Inflammatory macrophage treated with lipopolysaccharide for 1 hour (primary cell): ENCODE data around the gene PHYHIPL.
"Not testable (repeated sequence)": the region's sequence is repeated elsewhere in the genome, so short reads cannot be mapped to it uniquely, and the experiment has no call there.

Source experiments
- DNase-seq, 2 donors: peaks; one replicate each; pipeline ENCODE4 v3.0.0-alpha.2; 2020 to 2022

Gene PHYHIPL

GRCh38 chr10:59212301-59212798 lies 35.9 kb downstream of the PHYHIPL start:
- DNase-seq, result no peak

DNA sequence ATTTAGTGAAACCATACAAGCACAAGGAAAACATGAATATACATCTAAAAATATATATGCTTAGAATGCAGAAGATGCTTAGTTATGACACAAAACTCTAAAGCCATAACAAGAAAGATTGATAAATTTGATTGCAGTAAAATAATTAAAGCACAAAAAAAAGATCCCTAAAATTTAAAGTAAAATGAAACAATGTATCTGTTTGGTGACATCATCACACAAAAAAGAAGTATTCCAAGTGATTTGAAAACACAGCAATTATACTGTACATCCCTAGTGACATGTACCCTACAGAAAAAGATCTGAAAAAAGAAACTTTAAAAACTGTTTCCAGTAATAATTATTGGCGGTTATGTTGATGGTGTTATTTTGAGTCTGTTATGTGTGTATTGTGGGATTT lies 37.7 kb downstream of the PHYHIPL start:
- no peak for DNase-seq

DNA sequence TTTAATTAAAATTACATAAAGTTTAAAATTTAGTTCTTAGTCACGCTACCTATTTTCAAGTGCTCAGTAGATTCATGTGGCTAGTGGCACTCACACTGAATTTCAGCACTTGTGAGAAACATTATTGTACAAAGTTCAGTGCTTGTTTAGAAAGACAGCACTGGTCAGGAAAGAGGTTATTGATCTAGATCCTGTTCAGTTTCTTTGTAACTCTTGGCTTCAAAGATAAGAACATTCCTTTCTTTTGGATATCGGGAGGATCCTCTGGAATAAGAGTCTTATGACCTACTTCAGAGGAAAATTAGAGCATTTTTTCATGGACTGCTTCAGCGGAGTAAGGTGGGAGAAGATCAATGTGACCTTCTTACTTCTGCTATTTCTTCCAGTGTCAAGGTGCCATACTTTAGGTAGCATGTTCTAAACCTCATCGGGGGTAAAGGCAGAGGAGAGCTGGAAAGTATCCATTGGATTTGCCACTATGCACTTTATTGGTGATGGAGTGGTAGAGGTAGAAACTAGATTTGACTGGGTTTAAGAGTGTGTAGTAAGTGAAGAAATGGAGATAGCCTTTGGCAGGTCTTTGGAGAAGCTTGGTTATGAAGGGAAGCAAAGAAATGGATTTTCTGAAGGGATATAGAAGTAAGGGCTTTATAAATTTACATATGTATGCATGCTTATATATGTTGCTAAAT lies 39.9 kb downstream of the PHYHIPL start:
- DNase-seq, result no peak

DNA sequence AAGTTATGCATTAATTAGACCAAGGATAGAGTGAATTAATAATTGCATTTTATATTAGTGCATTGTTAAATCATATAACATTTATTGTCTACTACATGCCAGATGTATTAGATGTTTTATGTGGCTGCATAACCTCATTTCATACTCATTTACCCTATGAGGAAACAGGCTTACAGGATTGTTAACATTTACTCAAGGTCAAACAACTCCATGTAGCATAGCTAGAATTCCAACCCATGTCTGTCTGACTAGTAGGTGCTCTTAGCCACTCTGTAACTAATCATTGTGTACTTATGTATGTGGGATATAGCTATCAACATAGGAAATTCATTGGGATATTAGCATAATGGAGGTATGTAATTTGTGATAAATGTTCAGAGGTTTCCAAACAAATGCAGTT lies 46.3 kb downstream of the PHYHIPL start:
- DNase-seq, result no peak

- DNase-seq, result not testable (repeated sequence)
These were observed 47.2 kb downstream of the PHYHIPL start for GRCh38 chr10:59223597-59223996.

- no peak for DNase-seq
These were observed 48.8 kb downstream of the PHYHIPL start for GRCh38 chr10:59225211-59225610.

- DNase-seq, result no peak
These were observed 50.8 kb downstream of the PHYHIPL start for GRCh38 chr10:59227136-59227673.

GRCh38 chr10:59229441-59229840 lies 53.0 kb downstream of the PHYHIPL start:
- no peak for DNase-seq

- no peak for DNase-seq
These were observed 57.8 kb downstream of the PHYHIPL start for GRCh38 chr10:59234194-59234593.

- peak in 1 of 2 donors; percentile 45 for DNase-seq
These were observed 58.5 kb downstream of the PHYHIPL start for GRCh38 chr10:59234816-59235429.

- no peak for DNase-seq
These were observed 59.7 kb downstream of the PHYHIPL start for GRCh38 chr10:59236064-59236697.

GRCh38 chr10:59237775-59238174 lies 61.3 kb downstream of the PHYHIPL start:
- no peak for DNase-seq

DNA sequence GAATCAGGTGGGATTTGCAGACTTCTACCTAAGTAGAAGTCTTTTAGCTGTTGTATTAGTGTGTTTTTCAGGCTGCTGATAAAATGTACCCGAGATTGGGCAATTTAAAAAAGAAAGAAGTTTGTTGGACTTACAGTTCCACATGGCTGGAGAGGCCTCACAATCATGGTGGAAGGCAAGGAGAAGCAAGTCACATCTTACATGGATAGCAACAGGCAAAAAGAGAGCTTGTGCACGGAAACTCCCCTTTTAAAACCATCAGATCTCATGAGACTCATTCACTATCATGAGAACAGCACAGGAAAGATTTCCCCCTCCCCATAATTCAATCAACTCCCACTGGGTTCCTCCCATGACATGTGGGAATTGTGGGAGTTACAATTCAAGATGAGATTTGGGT lies 62.7 kb downstream of the PHYHIPL start:
- DNase-seq, result not testable (repeated sequence)

- peak; percentile 13 to 79 for DNase-seq
These were observed 64.2 kb downstream of the PHYHIPL start for GRCh38 chr10:59240582-59241183.

DNA sequence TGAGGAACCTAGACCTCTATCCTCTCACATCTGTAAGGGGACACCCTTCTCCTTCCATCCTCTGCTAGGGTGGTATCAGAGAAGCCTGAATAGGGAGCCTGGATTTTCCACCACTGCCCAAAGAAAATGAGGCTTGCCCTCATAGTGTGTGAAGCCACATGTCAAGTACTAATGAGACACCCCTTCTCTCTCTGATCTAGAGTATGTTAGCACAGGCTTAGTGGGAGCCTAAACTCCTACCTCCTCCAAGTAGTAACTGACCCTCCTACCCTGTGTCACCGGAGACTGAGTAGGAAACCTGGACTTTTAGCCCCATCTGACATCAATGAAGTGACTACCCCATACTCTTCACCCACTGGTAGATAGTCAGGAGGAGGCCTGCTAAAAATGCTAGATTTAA lies 65.6 kb downstream of the PHYHIPL start:
- DNase-seq, result no peak

DNA sequence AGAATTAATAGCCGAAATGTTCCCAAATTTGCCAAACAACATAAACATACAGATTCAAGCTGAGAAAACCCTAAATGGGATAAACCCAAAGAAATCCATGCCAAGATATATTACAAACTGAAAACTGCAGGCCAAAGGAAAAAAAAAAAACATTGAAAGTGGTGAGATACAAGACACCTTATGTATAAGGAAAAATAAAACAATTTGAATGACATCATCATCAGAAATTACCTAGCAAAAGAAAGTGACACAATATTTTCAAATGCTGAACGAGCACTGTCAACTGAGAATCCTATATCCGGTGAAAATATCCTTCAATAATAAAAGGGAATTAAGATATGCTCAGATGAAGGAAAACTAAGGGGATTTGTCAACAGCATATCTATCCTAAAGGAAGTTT lies 66.5 kb downstream of the PHYHIPL start:
- DNase-seq, result no peak

DNA sequence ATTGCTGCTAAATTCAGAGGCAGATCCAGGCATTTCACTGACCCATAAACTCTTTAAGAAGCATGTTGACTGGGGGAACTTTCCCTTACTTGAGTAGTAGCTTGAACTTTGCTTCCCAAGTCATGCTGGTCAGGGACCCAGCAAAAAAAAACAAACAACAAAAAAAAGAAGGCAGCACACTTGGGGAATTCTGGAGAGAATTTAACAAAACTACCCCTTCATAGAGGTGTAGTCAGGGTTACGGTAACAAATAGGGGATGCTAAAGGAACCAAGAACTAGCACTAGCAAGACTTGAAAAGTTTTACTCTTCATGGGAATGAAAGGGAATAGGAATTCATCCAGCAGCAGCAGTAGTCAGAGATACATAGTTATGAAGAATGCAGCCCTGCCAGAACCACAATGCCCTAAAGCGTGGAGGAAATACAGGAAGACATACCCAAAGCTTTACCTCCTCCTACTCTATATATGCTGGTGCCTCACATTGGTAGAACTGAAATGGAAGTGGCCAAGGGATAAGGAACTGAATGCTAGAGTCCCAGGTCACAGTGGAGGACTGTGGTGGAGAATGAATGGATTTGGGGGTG lies 67.3 kb downstream of the PHYHIPL start:
- DNase-seq, result no peak

DNA sequence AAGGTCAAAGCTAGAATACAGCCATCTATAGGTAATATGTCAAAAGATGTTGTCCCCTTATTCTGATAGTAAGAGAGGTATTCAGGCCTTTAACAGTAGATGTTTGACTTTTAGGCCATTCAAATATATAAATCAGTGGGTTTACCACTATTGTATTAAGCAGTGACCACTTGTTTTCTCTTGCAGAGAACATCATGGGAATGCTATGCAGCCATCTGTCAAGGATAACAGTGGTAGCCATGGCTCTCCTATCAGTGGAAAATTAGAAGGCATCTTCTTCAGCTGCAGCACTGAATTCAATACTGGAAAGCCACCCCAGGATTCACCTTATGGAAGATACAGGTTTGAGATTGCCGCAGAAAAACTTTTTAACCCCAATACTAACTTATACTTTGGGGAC lies 68.4 kb downstream of the PHYHIPL start:
- no peak for DNase-seq

DNA sequence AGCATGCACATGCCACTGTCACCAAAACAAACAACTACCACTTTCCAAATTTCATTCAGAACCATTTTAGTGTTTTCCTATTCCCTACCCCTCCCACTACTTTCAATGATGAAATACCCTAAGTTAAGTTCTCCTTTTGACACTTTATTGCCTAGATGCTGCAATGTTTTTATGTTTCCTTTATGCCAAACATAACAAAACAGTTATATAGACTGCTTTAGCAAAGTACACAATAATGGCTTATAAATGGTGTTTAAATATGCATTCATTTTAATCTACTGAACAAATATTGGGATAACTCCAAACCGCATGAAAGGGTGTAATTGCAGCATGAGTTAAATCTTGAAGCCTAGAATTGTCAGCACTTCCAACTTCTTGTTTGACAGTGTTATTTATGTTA lies 69.2 kb downstream of the PHYHIPL start:
- peak; percentile 36 to 56 for DNase-seq

GRCh38 chr10:59252491-59252890 lies 76.0 kb downstream of the PHYHIPL start:
- no peak for DNase-seq

- DNase-seq, result no peak
These were observed 79.0 kb downstream of the PHYHIPL start for GRCh38 chr10:59255463-59255862.

- DNase-seq, result no peak
These were observed 80.8 kb downstream of the PHYHIPL start for GRCh38 chr10:59257224-59257623.

- no peak for DNase-seq
These were observed 82.4 kb downstream of the PHYHIPL start for GRCh38 chr10:59258890-59259289.
